NCI-H187 treated with DMSO at 0.1 percent for 48 hours (cell line): Measurements from ENCODE around the gene C6orf15.

Source experiments
- DNase-seq: peaks from one replicate; lab custom pipeline; 2025; lab: John Stamatoyannopoulos, UW

The C6orf15 gene

GRCh38 chr6:31112478-31112877 is at the start of gene C6orf15:
Gene C6orf15, minus strand, starts transcription at chr6:31112575. Its CDS starts 20 bp downstream, at chr6:31112555.
- DNase-seq: no peak

- no peak for DNase-seq
Measured at GRCh38 chr6:31161216-31162126, 49.1 kb upstream of the C6orf15 start.

- DNase-seq: no peak
Measured at GRCh38 chr6:31158863-31159855, 46.8 kb upstream of the C6orf15 start.

- DNase-seq: peak; percentile 91
Measured at GRCh38 chr6:31158140-31158862, 45.9 kb upstream of the C6orf15 start, which contains the start of gene TCF19. Gene TCF19, plus strand, starts transcription at chr6:31158589. Its CDS starts 881 bp downstream, at chr6:31159470.

GRCh38 chr6:31157513-31158139 is 45.3 kb upstream of the C6orf15 start, which contains the start of gene CCHCR1:
Gene CCHCR1, minus strand, starts transcription at chr6:31157802. Its CDS starts 202 bp downstream, at chr6:31157600.
- no peak for DNase-seq

- no peak for DNase-seq
Measured at GRCh38 chr6:31156641-31157040, 44.3 kb upstream of the C6orf15 start.

- no peak for DNase-seq
Measured at GRCh38 chr6:31154436-31154835, 42.1 kb upstream of the C6orf15 start.

GRCh38 chr6:31152781-31153180 is 40.4 kb upstream of the C6orf15 start:
- DNase-seq: no peak

- DNase-seq: no peak
Measured at GRCh38 chr6:31149827-31150447, 37.6 kb upstream of the C6orf15 start.

GRCh38 chr6:31145386-31145785 is 33.0 kb upstream of the C6orf15 start:
- DNase-seq: no peak

- no peak for DNase-seq
Measured at GRCh38 chr6:31144970-31145340, 32.6 kb upstream of the C6orf15 start.

GRCh38 chr6:31144296-31144969 is 32.1 kb upstream of the C6orf15 start:
- no peak for DNase-seq

GRCh38 chr6:31143148-31143547 is 30.8 kb upstream of the C6orf15 start:
- no peak for DNase-seq

GRCh38 chr6:31142361-31142761 is 30.0 kb upstream of the C6orf15 start:
- no peak for DNase-seq

- DNase-seq: no peak
Measured at GRCh38 chr6:31140643-31141042, 28.3 kb upstream of the C6orf15 start.

- no peak for DNase-seq
Measured at GRCh38 chr6:31139599-31139998, 27.2 kb upstream of the C6orf15 start.

GRCh38 chr6:31138982-31139381 is 26.6 kb upstream of the C6orf15 start, which contains the start of gene PSORS1C2:
Gene PSORS1C2, minus strand, starts transcription at chr6:31139066. Its CDS starts 40 bp downstream, at chr6:31139026.
- DNase-seq: no peak

- no peak for DNase-seq
Measured at GRCh38 chr6:31135710-31136109, 23.3 kb upstream of the C6orf15 start.

- no peak for DNase-seq
Measured at GRCh38 chr6:31132806-31133205, 20.4 kb upstream of the C6orf15 start.

GRCh38 chr6:31131595-31131994 is 19.2 kb upstream of the C6orf15 start:
- DNase-seq: no peak
